ENCODE data around the gene ADGB. TPM values are rescaled to one million over a fixed set of nuclear protein-coding genes. Genes with fewer than 3 reads are reported as not detected.
A peak's percentile ranks its signal among the peaks of the same experiment; 100 is the strongest.

Gene ADGB
- total and polyA plus RNA-seq, 9 of the 15 experiments (the other 6 are each of a cell fraction or from before 2014, with no cell fraction given) = not detected

GRCh38 chr6:146803601-146804000 lies 204.8 kb downstream of the ADGB start (continued):
- no peak for TF ChIP-seq ZNF584 (CRISPR knock-in tag; IDR thresholded peaks at IDR 0.05; ENCODE audit: low read depth)
- no peak for TF ChIP-seq ZBED1 (IDR thresholded peaks at IDR 0.05)
- no peak for TF ChIP-seq ZNF384 (IDR thresholded peaks at IDR 0.05; ENCODE audit: low read depth, low read length)
- TF ChIP-seq TAL1 (IDR thresholded peaks at IDR 0.05) = no peak
- TF ChIP-seq HMG20B (CRISPR knock-in tag; IDR thresholded peaks at IDR 0.05) = no peak
- TF ChIP-seq ZNF143 (CRISPR knock-in tag; IDR thresholded peaks at IDR 0.05) = peak; percentile 56; the same call in 1 of the 2 replicates
- TF ChIP-seq POLR2A (conservative IDR thresholded peaks at IDR 0.05) = peak; percentile 67
- no peak for TF ChIP-seq ATF1 (CRISPR knock-in tag; IDR thresholded peaks at IDR 0.05)
- TF ChIP-seq ATF1 (tag; IDR thresholded peaks at IDR 0.05) = peak; percentile 25; the same call in 1 of the 2 replicates
- TF ChIP-seq PML (IDR thresholded peaks at IDR 0.05; ENCODE audit: low read length) = no peak
- TF ChIP-seq SAFB (IDR thresholded peaks at IDR 0.05; ENCODE audit: borderline replicate concordance, low read depth, low read length) = no peak
- no peak for TF ChIP-seq CBX3 (IDR thresholded peaks at IDR 0.05; ENCODE audit: borderline replicate concordance in 1 of 2, low read length in 2 of 2)
- no peak for TF ChIP-seq RBM17 (IDR thresholded peaks at IDR 0.05; ENCODE audit: borderline replicate concordance, low read depth, low read length)
- no peak for TF ChIP-seq SREBF2 (CRISPR knock-in tag; IDR thresholded peaks at IDR 0.05)
- no peak for TF ChIP-seq BRCA1 (IDR thresholded peaks at IDR 0.05)
- no peak for TF ChIP-seq BRCA1 (CRISPR knock-in tag; IDR thresholded peaks at IDR 0.05)
- TF ChIP-seq NR4A1 (CRISPR knock-in tag; IDR thresholded peaks at IDR 0.05) = no peak
- TF ChIP-seq NR4A1 (tag; IDR thresholded peaks at IDR 0.05) = 0 out of 2 replicates have a peak, but pooled peaks have one; percentile 33
- no peak for TF ChIP-seq AFF1 (IDR thresholded peaks at IDR 0.05; ENCODE audit: low read depth in 1 of 2, partially characterized antibody in 2 of 2)
- TF ChIP-seq, protein P1, sequence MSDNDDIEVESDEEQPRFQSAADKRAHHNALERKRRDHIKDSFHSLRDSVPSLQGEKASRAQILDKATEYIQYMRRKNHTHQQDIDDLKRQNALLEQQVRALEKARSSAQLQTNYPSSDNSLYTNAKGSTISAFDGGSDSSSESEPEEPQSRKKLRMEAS (CRISPR knock-in tag; IDR thresholded peaks at IDR 0.05) = no peak
- no peak for TF ChIP-seq NFIX (CRISPR knock-in tag; IDR thresholded peaks at IDR 0.05; ENCODE audit: low read depth)
- TF ChIP-seq ZNF444 (CRISPR knock-in tag; IDR thresholded peaks at IDR 0.05) = no peak
- peak; percentile 43 for TF ChIP-seq CCNT2 (IDR thresholded peaks at IDR 0.05; ENCODE audit: borderline replicate concordance, extremely low read depth, insufficient read length, low read depth, low read length)
- no peak for TF ChIP-seq RUNX1 (IDR thresholded peaks at IDR 0.05; ENCODE audit: low read depth)
- no peak for TF ChIP-seq HEY1 (CRISPR knock-in tag; IDR thresholded peaks at IDR 0.05; ENCODE audit: borderline replicate concordance)
- no peak for TF ChIP-seq HOXB6 (CRISPR knock-in tag; IDR thresholded peaks at IDR 0.05; ENCODE audit: borderline replicate concordance)
- no peak for TF ChIP-seq SRSF9 (IDR thresholded peaks at IDR 0.05; ENCODE audit: borderline replicate concordance, low read depth, low read length)
- TF ChIP-seq ZFX (CRISPR knock-in tag; IDR thresholded peaks at IDR 0.05) = peak; percentile 56
- 0 out of 2 replicates have a peak, but pooled peaks have one; percentile 46 for TF ChIP-seq RB1 (IDR thresholded peaks at IDR 0.05; ENCODE audit: low read depth)
- no peak for TF ChIP-seq NFYB (IDR thresholded peaks at IDR 0.05; ENCODE audit: extremely low read depth, insufficient read length)
- no peak for TF ChIP-seq KAT7 (CRISPR knock-in tag; IDR thresholded peaks at IDR 0.05; ENCODE audit: borderline replicate concordance)
